ENCODE results near the gene NSD1.

DNA sequence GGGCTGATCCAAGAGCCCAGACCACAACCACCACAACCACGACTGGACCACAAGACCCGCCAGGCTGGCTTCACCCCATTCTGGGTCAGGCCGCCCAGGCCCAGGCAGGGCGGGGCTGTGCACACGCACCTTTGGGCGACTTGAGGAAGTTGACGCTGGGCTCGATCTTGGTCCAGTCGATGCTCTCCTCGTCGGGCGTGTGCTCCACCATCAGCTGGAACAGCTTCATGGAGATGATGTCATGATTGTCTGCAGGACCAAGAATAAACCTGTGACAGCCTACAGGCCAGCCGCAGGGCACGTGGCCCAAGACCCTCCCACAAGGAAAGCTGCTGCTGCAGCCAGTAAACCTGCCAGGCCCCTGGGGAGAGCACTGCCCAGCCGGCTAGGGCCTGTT is 200.6 kb downstream of the NSD1 start:
- TF ChIP-seq, protein P1, sequence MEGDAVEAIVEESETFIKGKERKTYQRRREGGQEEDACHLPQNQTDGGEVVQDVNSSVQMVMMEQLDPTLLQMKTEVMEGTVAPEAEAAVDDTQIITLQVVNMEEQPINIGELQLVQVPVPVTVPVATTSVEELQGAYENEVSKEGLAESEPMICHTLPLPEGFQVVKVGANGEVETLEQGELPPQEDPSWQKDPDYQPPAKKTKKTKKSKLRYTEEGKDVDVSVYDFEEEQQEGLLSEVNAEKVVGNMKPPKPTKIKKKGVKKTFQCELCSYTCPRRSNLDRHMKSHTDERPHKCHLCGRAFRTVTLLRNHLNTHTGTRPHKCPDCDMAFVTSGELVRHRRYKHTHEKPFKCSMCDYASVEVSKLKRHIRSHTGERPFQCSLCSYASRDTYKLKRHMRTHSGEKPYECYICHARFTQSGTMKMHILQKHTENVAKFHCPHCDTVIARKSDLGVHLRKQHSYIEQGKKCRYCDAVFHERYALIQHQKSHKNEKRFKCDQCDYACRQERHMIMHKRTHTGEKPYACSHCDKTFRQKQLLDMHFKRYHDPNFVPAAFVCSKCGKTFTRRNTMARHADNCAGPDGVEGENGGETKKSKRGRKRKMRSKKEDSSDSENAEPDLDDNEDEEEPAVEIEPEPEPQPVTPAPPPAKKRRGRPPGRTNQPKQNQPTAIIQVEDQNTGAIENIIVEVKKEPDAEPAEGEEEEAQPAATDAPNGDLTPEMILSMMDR (IDR thresholded peaks at IDR 0.05): no peak
- TF ChIP-seq POLR2A (IDR thresholded peaks at IDR 0.05): no peak

All from thyroid gland (tissue), 4 donors.